ENCODE results near the gene CCDC7. TPM values are rescaled to one million over a fixed set of nuclear protein-coding genes. Genes with fewer than 3 reads are reported as not detected.

The CCDC7 gene
- total RNA-seq, 4 donors from 2014 or later, result 2.4 to 12.5 (median 10.5) TPM

GRCh38 chr10:32415361-32415760, 30.6 kb upstream of the CCDC7 start:
- TF ChIP-seq CTCF (IDR thresholded peaks at IDR 0.05) (no peak), POLR2A (IDR thresholded peaks at IDR 0.05) (no peak)
- DNase-seq (ENCODE audit: low spot score in 2 of 2), result no peak
- 91 to 96% methylated on average over 2 of the region's 2 CpGs for WGBS, 2 donors
- no peak overlapping the region for H3K4me3 ChIP-seq (ENCODE audit: low read depth, poor library complexity, severe bottlenecking)
- intact Hi-C loops (cut with DNase I; ENCODE audit: low total_unique reads), result no loop called here

GRCh38 chr10:32417911-32418547, 27.9 kb upstream of the CCDC7 start:
- DNase-seq (ENCODE audit: low spot score in 2 of 2), result no peak
- no peak overlapping the region for H3K4me3 ChIP-seq (ENCODE audit: low read depth, poor library complexity, severe bottlenecking)
- intact Hi-C loops (cut with DNase I; ENCODE audit: low total_unique reads), result no loop called here
- WGBS, 2 donors, result 28 to 41% methylated on average over 2 of the region's 2 CpGs
- TF ChIP-seq CTCF (IDR thresholded peaks at IDR 0.05), result no peak
- TF ChIP-seq POLR2A (IDR thresholded peaks at IDR 0.05), result no peak

GRCh38 chr10:32418572-32418971, 27.4 kb upstream of the CCDC7 start:
- WGBS, 2 donors, result 74 to 84% methylated on average over 3 of the region's 3 CpGs
- intact Hi-C loops (cut with DNase I; ENCODE audit: low total_unique reads), result no loop called here
- DNase-seq (ENCODE audit: low spot score in 2 of 2), result no peak
- no peak for TF ChIP-seq CTCF (IDR thresholded peaks at IDR 0.05)
- no peak for TF ChIP-seq POLR2A (IDR thresholded peaks at IDR 0.05)
- H3K4me3 ChIP-seq (ENCODE audit: low read depth, poor library complexity, severe bottlenecking), result no peak overlapping the region

GRCh38 chr10:32419615-32420014, 26.3 kb upstream of the CCDC7 start:
- TF ChIP-seq CTCF (IDR thresholded peaks at IDR 0.05) (no peak), POLR2A (IDR thresholded peaks at IDR 0.05) (no peak)
- WGBS, 2 donors, result 58 to 67% methylated on average over 1 of the region's 1 CpG
- no peak for DNase-seq (ENCODE audit: low spot score in 2 of 2)
- H3K4me3 ChIP-seq (ENCODE audit: low read depth, poor library complexity, severe bottlenecking), result no peak overlapping the region
- intact Hi-C loops (cut with DNase I; ENCODE audit: low total_unique reads), result no loop called here

GRCh38 chr10:32426186-32426585, 19.8 kb upstream of the CCDC7 start:
- intact Hi-C loops (cut with DNase I; ENCODE audit: low total_unique reads), result no loop called here
- DNase-seq (ENCODE audit: low spot score in 2 of 2), result no peak
- 94 to 95% methylated on average over 2 of the region's 2 CpGs for WGBS, 2 donors
- no peak for TF ChIP-seq CTCF (IDR thresholded peaks at IDR 0.05)
- no peak for TF ChIP-seq POLR2A (IDR thresholded peaks at IDR 0.05)
- no peak overlapping the region for H3K4me3 ChIP-seq (ENCODE audit: low read depth, poor library complexity, severe bottlenecking)

GRCh38 chr10:32433542-32433941, 12.4 kb upstream of the CCDC7 start:
- no peak overlapping the region for H3K4me3 ChIP-seq (ENCODE audit: low read depth, poor library complexity, severe bottlenecking)
- TF ChIP-seq CTCF (IDR thresholded peaks at IDR 0.05), result no peak
- TF ChIP-seq POLR2A (IDR thresholded peaks at IDR 0.05), result no peak
- DNase-seq (ENCODE audit: low spot score in 2 of 2), result no peak
- 46% methylated on average over 1 of the region's 1 CpG for WGBS, 2 donors
- intact Hi-C loops (cut with DNase I; ENCODE audit: low total_unique reads), result no loop called here
